Measurements from ENCODE around the gene DEFB127.
"Not testable (repeated sequence)": the region's sequence is repeated elsewhere in the genome, so short reads cannot be mapped to it uniquely, and the experiment has no call there.

Gene DEFB127, protein sequence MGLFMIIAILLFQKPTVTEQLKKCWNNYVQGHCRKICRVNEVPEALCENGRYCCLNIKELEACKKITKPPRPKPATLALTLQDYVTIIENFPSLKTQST

DNA sequence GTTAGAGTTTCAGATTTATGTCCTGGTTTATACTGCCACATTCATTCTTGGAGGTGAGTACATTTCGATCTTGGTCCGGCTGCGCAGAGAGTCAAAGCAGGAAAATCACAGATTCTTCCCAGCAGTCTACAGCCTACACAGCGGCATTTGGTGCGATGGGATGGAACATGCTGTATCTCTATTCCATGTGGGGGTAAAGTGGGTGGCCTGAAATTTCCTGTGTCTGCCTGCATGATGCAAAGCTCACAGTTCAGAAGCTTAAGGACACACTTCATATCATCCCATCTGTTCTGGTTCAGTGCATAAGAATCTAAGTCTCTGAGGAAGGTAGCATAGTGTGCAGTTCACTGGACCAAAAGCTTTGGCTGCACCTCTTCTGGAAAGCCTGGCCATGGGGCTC lies at the start of gene DEFB127:
Gene DEFB127, plus strand, starts transcription at position 301 of the 400 bp plus-strand sequence. Its CDS starts 91 bp downstream, at position 392.
- no peak for DNase-seq

GRCh38 chr20:112396-112795 lies 44.9 kb upstream of the DEFB127 start:
- DNase-seq: no peak

DNA sequence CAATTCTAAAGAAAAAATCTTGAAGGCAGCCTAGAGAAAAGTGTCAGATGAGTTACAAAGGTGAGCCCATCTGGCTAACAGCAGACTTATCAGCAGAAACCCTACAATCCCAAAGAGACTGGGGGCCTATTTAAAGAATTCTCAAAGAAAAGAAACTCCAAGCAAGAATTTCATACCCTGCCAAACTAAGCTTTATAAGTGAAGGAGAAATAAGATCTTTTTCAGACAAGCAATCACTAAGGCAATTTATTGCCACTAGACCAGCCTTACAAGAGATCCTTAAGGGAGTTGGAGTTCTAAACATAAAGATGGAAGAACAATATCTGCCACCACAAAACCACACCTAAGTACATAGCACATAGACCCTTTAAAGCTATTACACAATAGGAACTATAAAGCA lies 39.7 kb upstream of the DEFB127 start:
- no peak for DNase-seq

DNA sequence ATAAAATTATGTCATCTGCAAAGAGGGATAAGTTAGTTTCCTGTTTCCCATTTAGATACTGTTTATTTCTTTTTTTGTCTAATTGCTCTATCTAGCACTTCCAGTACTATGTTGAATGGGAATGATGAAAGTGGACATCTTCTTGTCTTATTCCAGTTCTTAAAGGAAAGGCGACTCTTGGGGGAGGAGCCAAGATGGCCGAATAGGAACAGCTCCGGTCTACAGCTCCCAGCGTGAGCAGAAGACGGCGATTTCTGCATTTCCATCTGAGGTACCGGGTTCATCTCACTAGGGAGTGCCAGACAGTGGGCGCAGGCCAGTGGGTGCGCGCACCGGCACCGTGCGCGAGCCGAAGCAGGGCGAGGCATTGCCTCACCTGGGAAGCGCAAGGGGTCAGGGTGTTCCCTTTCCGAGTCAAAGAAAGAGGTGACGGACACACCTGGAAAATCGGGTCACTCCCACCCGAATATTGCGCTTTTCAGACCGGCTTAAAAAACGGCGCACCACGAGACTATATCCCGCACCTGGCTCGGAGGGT lies 27.4 kb upstream of the DEFB127 start:
- not testable (repeated sequence) for DNase-seq

GRCh38 chr20:137668-138490 lies 19.4 kb upstream of the DEFB127 start:
- DNase-seq: no peak

- DNase-seq: no peak
Observed at GRCh38 chr20:142290-142689, 15.0 kb upstream of the DEFB127 start, which contains the start of gene DEFB126. DEFB126 (plus strand) TSS chr20:142590; CDS start chr20:142629, 39 bp downstream.

GRCh38 chr20:145877-146276 lies 11.4 kb upstream of the DEFB127 start:
- DNase-seq: no peak

DNA sequence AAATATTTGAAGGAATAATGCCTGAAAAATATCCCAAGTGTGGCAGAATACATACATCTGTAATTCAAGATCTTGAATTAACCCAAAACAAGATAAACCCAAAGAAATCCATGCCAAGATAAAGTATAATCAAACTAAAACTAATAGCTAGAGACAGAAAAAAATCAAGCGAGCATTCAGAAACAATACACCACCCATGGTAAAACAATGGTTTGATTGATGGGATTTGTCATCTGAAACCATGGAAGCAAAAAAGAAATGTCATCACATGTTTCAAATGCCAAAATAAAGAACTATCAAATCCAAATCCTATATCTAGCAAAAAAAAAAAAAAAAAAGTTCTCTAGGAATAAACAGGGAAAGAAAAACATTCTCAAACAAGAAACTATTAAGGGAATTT lies 5.1 kb upstream of the DEFB127 start:
- no peak for DNase-seq

- DNase-seq: no peak
Observed at GRCh38 chr20:164618-165017, 7.4 kb downstream of the DEFB127 start.

DNA sequence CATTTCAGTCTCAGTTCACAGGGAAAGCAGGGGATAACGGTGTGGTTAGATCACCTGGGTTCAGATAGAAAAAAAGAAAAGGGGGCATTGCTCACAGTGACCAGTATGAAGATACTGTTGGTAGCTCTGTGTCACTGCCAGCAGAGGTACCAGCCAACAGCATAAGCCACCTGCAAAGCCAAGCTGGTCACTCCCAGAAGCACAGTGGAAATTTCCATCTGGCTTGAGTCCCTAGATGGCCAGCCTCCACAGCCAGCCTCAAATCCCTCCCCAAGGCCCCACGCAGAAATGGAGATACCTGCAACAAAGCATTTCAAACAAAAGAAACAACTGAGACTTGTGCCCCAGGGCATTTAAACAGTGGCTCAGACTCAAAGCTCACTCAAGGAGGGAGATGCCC lies 11.6 kb downstream of the DEFB127 start:
- DNase-seq: no peak

- no peak for DNase-seq
Observed at GRCh38 chr20:184288-184687, 27.0 kb downstream of the DEFB127 start.

GRCh38 chr20:187733-188132 lies 30.5 kb downstream of the DEFB127 start:
- no peak for DNase-seq

GRCh38 chr20:189611-190010 lies 32.4 kb downstream of the DEFB127 start, which contains the start of gene DEFB128:
DEFB128 (minus strand) TSS chr20:189711; CDS start chr20:189623, 88 bp downstream.
- DNase-seq: no peak

- DNase-seq: no peak
Observed at GRCh38 chr20:198225-198624, 41.0 kb downstream of the DEFB127 start.

GRCh38 chr20:199996-200395 lies 42.7 kb downstream of the DEFB127 start:
- no peak for DNase-seq

DNA sequence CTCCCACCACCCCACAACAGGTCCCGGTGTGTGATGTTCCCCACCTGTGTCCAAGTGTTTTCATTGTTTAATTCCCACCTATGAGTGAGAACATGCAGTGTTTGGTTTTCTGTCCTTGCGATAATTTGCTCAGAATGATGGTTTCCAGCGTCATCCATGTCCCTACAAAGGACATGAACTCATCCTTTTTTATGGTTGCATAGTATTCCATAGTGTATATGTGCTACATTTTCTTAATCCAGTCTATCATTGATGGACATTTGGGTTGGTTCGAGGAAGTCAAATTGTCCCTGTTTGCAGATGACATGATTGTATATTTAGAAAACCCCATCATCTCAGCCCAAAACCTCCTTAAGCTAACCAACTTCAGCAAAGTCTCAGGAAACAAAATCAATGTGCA lies 46.4 kb downstream of the DEFB127 start:
- DNase-seq: not testable (repeated sequence)
